Testis (tissue), 2 donors: Measurements from ENCODE around the gene BST2.

Experiments used
- POLR2A ChIP-seq: fragments of 450-650 bp; IDR thresholded peaks from one replicate; pipeline ENCODE4 v1.6.1; 2017; ENCODE audit warnings: antibody characterized with exemption, mild to moderate bottlenecking, moderate library complexity
- TF ChIP-seq, protein P1 (sequence below), 3 experiments: fragments of 450-650 bp in 2 of 3; fragments of 200-600 bp in 1 of 3; sonication (generic) in 1 of 3; IDR thresholded peaks; one replicate each; pipeline ENCODE4 v1.5.1; 2016 to 2019; ENCODE audit warnings: antibody characterized with exemption in 3 of 3, mild to moderate bottlenecking in 2 of 3, moderate library complexity in 1 of 3

DNA sequence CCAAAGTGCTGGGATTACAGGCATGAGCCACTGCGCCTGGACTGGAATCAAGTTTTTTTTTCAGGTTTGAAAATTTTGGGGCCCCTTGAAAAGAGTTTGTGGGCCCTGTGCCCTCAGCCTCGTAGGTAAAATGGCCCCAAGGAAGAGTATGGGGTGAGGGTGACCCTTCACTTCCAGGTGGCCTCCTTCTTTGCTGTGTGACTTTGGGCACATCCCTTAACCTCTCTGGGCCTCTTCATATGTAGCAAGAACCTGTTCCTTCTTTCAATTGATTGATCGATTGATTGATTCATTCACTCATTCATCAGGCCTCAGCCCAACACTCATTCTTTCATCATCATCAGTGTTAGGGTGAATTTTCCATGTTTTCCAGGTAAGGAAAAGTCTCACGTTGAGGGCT is 46.4 kb upstream of the BST2 start:
- TF ChIP-seq, protein P1, sequence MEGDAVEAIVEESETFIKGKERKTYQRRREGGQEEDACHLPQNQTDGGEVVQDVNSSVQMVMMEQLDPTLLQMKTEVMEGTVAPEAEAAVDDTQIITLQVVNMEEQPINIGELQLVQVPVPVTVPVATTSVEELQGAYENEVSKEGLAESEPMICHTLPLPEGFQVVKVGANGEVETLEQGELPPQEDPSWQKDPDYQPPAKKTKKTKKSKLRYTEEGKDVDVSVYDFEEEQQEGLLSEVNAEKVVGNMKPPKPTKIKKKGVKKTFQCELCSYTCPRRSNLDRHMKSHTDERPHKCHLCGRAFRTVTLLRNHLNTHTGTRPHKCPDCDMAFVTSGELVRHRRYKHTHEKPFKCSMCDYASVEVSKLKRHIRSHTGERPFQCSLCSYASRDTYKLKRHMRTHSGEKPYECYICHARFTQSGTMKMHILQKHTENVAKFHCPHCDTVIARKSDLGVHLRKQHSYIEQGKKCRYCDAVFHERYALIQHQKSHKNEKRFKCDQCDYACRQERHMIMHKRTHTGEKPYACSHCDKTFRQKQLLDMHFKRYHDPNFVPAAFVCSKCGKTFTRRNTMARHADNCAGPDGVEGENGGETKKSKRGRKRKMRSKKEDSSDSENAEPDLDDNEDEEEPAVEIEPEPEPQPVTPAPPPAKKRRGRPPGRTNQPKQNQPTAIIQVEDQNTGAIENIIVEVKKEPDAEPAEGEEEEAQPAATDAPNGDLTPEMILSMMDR (IDR thresholded peaks at IDR 0.05) = no peak
- TF ChIP-seq POLR2A = no peak
